Stimulated activated CD8-positive, alpha-beta memory T cell treated with anti-CD3 and anti-CD28 coated beads, Interleukin-15, amount 100 ng/mL, for 24 hours (primary cell): ENCODE data around the gene MAGIX.
A peak's percentile ranks its signal among the peaks of the same experiment; 100 is the strongest.
"Not testable (repeated sequence)": the region's sequence is repeated elsewhere in the genome, so short reads cannot be mapped to it uniquely, and the experiment has no call there.

ENCODE experiments used
- DNase-seq: peaks from one replicate; pipeline ENCODE4 v3.0.0-alpha.2; 2020; ENCODE audit warnings: low read depth

MAGIX gene

DNA sequence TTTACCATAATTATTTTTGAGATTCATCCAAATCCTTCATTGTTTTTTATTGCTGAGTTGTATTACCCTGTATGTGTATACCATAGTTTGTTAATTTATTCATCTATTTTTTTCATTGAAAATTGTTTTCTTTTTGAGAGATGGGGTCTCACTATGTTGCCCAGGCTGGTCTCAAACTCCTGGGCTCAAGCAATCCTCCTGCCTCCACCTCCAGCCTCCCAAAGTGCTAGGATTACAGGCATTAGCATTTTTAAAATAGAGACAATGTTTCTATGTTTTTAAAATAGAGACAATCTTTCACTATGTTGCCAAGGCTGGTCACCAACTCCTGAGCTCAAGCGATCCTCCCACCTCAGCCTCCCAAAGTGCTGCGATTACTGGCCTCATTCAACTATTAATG lies 1.6 kb upstream of the MAGIX start:
- no peak for DNase-seq

DNA sequence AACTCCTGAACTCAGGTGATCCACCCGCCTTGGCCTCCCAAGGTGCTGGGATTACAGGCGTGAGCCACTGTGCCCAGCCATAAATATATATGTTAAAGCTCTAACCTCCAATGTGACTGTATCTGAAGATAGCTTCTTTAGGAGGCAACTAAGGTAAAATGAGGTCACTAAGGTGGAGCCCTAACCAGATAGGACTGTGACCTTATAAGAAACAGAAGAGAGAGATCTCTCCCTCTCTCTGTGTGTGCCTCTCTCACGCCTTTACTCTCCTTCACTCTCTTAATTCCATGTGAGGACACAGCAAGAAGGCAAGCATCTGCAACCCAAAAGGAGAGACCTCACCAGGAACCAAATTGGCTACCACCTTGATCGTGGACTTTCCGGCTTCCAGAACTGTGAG lies 926 bp upstream of the MAGIX start:
- no peak for DNase-seq

DNA sequence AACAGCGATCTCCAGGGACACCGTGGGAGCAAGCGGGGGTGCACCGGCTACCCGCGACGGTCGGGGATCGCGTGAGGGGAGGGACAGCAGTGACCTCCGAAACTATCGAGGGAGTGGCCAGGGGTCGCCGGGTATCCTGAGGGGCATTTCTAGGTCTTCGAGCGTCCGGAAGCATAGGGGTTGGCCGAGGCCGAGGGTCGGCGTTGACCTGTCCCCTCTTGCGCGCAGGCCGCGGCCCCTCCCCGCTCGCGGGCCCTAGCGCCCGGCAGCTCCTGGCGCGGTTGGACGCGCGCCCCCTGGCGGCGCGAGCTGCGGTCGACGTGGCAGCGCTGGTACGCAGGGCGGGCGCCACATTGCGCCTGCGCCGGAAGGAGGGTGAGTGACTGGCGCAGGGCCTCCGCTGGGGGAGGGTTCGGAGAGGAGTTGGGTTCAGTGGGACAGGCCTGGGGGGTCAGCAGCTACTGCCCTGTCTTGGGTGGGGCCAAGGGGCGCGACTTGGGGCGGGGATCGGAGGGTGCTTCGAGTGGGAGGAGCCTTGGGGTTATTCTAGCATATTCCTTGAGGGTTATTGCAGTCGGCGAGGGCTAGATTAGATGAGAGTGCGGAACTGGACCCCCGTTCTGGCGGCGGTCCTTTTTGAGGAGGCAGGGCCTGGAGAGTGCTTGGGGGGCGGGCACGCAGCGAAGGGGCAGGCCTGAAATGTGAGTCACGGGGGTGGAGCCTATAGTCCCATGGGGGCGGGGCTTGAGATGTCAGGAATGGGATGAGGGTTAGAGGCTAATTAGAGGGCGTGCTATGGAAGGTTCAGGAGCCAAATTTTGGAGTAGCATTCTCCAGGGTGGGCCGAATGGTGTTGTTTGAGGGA lies 1.2 kb downstream of the MAGIX start:
- peak; percentile 58 for DNase-seq

DNA sequence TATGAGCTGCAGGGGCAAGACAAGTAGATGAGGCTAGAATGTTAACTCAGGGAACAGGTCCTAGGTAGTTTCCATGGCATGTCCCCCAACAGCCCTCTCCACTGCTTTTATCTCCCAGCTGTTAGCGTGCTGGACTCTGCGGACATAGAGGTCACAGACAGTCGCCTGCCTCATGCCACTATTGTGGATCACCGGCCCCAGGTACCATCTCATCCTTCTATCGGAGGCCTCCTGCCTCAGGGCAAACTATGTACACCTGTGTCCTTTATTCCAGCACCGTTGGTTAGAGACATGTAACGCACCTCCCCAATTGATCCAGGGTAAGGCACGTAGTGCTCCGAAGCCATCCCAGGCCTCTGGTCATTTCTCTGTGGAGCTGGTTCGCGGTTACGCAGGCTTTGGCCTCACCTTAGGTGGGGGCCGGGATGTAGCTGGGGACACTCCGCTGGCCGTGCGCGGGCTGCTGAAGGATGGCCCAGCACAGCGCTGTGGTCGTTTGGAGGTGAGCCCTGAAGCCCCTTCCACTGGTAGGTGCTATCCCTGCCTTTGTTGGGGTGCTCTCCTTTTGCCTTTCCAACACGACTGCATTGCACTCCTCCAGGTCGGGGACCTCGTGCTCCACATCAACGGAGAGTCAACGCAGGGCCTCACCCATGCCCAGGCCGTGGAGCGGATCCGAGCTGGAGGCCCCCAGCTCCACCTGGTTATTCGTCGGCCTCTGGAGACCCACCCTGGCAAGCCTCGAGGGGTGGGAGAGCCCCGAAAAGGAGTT lies 2.2 kb downstream of the MAGIX start:
- no peak for DNase-seq

DNA sequence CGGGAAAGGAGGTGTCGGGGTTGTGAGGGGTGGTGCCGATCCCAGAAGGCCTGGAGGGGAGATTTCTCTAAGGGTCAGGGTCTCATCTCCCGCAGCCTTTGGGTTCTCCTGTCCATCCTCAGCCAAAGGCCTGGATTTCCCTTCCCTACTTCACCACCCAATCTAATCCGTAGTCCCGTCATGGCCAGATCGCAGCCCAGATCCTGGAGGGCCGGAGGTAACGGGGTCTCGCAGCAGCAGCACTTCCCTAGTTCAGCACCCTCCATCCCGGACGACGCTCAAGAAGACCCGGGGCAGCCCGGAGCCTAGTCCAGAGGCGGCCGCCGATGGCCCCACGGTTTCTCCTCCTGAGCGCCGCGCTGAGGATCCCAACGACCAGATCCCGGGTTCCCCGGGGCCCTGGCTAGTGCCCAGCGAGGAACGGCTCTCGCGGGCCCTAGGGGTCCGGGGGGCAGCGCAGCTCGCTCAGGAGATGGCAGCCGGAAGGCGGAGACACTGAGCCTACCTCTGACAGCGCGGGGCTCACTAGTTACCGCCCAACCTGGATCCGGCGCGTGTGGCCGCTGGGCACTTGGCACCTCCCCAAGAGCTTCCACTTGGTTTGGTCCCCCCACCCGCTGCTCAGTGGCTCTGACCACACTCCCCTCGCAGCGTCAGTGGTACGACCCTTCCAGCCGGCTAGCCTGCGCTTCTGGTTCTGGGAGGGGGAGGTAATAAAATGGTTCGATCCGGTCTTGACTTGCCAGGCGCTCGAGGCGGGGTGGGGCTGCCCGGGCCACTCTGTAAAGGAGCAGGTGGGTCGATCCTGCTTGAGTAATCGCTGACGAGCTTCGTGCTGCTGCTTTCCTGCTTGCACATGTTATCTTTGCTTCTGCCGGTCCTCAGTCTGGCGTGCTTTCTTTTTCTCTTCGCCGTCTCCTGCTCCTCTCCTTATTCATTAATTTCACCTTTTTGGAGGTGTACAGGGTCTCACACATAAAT lies 3.6 kb downstream of the MAGIX start:
- peak; percentile 22 for DNase-seq

DNA sequence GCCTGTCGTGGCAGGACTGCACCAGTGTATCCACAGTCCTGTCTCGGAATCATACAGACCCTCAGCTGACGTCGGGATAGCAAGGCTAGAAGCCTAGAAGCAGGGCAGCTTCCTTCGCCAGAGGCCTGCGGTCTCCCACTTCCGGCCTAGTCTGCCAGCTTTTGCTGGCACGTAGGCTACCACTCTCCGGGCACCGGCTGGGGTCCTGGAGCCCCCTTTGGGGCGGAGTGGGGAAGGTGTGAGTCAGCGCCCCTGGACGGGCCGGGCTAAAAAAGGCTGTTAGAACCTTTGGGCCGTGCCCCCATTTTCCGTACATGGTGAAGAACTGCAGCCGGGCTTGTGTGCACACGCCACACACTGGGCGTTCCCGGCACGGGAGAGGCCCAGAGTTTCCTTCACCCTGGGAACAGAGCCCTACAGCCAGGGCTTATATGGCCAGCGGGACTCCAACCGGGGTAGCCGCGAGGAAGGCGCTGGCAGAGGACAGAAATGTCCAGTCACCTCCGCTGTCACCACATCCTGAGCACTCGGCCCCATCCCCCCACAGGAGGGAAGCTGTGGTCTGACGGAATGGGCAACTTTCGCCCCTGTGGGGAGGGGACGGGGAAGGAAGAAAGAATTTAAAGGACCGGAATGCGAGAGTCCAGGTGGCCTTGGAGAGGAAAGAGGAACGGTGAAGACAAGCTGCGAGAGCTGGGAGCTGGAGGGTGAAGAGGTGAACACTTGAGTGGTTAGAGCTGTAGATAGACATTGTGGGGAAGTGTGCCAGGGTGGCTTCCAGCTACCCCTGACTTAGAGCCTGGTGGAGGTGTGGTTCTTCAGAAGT lies 4.6 kb downstream of the MAGIX start:
- peak; percentile 21 for DNase-seq

DNA sequence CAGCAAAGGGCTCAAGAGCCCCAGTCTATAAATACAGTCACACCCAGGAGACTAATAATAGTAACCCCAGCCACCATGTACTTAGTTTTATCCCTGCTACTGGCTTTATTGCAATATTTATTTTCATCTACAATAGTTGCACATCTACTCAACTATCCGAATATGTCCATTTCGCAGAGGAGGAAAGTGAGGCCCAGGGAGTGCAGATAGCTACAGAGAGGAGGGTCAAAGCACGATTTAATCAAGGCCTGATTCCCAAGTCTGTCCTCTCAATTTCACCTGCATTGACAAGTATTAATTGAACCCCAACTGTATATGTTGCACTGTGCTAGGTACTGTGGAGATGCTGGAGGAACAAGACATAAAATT lies 5.2 kb downstream of the MAGIX start:
- no peak for DNase-seq

DNA sequence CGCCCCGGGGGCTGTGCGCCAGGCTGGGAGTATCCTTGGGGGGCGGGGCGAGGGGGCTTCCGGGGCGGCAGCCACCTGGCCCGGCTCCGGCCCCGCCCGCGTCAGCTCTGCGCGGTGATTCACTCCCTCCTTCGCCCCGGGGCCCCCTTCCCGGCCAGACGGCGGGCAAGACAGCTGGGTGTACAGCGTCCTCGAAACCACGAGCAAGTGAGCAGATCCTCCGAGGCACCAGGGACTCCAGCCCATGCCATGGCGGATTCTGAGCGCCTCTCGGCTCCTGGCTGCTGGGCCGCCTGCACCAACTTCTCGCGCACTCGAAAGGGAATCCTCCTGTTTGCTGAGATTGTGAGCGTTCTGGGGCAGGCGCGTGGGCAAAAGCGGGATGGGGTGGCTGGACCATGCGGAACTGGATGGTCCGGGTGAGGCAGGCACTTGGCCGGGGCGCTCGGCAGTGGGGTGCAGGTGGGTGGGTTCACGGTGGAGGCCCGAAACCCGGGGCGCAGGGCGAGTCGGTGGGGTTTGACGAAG lies 9.3 kb downstream of the MAGIX start, which contains the start of gene PLP2:
PLP2 (plus strand) TSS at position 147 of the 528 bp plus-strand sequence; CDS start at position 250, 103 bp downstream.
- DNase-seq: peak; percentile 43

DNA sequence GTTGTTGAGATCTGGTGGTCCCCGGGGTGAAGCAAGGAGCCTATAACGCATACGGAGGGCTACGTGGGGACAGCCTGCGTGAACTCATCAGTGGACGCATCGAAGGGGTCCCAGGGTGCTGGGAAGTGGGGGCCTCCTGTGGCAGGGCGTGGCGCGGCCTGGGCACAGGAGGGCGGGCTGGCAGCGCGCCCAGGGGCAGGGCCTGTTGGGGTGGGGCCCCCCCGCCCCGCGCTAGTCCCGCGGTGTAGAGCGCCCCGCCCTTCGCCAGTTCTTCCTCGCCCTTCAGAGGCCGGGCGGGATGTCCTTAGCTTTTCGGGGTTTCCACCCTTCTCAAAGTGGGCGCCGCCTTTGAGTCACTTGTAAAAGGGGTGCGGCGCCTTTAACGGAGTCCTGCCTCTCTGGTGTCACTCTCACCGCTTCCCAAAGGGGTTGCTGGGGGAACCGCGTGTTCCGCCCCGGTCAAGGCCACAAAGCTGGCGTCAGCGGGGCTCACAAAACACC lies 9.8 kb downstream of the MAGIX start:
- DNase-seq: peak; percentile 25

DNA sequence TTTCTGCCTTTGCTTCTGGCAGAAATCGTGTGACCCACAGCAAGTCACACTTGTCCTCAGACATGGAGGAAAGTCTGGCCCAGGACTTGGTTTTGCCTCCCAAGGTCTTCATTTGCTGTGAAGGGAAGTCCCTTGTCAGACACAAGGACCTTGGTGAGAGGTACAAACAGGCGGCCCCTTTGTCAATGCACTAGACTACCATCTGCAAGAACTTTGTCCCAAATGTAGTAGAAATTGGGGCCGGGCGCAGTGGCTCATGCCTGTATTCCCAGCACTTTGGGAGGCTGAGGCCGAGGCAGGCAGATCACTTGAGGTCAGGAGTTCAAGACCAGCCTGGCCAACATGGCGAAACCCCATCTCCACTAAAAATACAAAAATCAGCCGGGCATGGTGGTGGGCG lies 11.0 kb downstream of the MAGIX start:
- DNase-seq: not testable (repeated sequence)

DNA sequence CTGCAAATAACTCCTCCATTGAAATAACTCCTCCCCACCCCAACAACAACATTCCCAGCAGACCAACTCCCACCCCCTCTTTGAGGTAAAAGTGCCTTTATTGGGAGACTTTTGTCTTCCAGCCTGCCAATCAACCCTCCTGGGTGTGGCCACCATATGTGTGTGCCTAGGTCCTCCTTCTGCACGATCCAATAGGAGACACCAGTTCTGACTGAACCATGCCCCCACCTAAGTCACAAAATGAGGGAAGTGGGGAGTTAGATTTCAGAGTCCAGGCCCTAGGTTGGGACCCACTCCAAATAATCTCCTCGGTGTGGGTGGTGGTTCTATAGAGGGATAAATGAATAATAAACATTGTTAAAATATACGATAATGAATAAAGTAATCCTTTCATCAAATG lies 12.2 kb downstream of the MAGIX start:
- no peak for DNase-seq

DNA sequence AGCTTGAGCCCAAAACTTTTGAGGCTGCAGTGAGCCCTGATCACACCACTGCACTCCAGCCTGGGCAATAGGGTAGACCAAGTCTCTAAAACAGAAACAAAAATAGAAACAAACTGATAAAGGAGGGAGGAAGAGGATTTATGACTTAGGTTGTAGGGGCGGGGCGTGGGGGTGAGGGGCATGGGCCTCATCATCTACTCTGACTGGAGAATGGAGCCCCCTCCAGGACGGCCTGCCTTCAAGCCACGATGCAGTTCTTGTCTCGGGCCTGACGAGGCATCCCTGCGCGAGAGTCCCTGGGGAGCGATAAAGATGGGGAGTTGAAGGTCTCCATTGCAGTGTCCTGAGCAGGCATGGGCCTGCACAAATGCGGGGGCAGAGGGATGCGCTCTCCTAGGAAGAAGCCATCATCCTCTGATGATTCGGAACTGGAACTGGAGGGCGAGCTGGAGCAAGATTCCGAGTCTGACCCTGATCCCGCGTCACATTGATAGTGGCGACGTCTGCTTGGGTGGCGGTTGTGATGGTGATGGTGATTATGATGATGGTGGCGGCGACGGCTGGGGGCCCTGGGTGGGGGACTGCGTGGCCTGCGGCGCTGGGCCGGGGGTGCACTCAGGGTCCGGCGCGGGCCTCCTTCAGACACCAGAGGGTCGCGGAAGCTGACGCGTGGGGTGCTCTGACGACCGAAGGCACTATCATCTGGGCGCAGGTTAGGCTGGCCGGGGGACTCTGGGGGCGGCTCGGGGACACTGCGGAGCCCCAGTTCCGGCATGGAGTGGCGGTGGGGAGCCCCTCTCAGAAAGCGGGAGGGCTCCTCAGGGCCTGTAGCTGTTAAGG lies 13.1 kb downstream of the MAGIX start:
- DNase-seq: no peak

DNA sequence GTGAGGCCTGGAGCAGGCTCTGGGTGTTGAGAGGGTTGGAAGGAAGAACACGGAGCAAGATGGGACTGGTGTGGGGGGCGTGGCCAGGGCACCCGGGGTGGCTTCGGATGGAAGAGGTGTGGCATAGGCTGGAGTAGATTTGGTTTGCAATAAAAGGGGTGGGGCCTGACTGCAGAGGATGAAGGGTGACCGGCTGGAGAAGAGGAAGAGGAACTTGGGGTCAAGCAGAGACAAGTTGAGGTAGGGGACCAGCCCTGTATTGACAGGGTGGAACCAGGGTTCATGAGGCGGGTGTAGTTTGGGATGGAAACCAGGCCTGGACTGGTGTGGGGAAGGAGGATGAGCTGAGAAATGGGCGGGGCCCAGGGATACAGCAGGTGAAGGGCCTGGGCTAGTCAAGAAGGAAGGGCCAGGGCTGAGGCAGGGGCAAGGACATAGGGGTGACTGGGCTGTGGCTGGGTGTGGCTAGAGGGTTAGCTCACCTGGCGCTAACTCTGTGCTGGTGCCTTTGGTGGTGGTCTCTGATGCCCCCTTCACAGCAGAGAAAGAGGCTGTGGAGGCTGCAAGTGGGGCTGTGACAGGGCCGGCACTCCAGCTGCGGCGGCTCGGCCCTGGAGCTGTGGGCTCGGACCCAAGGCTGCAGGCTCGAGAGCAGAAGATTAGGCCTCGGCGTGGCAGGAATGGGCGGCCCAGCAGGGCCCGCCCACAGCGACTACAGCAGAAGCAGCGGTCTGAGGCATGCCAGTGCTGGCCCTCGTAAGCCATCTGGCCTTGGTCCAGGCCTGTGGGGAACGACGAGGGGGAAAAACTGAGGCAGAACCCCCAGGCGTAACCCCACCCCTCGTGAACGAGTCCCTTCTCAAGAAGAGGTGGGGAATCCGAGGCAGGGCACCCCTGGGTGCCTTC lies 14.1 kb downstream of the MAGIX start:
- no peak for DNase-seq

DNA sequence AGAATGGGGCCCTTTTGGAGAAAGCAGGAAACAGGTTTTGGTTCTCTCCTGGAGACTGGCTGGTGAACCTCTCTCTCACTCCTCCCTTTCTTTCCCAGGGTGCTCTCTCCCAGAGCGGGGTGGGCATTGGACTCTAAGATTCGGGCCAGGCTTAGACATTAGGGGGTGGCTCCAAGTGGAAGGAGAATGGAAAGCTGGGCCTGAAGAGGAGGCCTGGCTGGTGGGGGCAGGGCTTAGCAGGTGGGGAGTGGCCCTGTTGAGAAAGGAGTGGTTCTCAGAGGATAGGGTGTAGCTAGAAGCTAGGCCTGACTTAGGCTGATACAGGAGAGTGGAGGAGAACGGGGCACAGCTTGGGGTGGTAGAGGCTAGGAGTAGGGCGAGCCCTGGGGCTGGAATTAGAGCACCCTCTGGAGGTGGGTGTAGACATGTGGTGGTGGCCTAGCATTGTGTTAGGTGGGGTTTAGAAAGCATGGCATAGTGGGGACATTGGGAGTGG lies 14.8 kb downstream of the MAGIX start:
- no peak for DNase-seq

DNA sequence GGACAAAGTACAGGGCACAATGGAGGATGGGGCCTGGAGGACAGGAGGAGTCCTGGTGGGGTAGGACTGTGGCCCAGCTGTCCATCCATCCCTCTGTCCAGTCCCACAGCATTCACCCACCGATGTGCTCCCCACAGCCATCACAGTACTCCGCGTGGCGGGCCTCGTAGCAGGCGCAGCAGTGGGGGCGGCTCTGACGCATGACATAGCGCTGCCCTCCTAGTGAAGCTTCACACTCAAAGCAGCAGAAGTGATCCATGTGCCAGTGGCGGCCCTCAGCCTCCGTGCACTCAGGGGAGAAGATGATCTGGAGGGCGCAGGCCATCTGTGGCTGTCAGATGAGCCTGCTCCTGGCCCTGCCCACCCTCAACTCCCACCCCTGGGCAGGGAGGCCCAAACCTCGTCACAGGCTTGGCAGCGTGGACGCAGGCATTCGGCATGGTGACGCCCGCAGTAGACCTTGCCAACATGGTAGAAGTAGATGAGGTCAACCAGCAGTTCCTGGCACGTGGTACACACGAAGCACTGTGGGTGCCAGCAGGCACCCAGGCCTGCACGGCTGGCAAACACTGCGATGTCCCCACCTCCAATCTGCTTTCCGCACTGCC lies 15.4 kb downstream of the MAGIX start:
- no peak for DNase-seq

DNA sequence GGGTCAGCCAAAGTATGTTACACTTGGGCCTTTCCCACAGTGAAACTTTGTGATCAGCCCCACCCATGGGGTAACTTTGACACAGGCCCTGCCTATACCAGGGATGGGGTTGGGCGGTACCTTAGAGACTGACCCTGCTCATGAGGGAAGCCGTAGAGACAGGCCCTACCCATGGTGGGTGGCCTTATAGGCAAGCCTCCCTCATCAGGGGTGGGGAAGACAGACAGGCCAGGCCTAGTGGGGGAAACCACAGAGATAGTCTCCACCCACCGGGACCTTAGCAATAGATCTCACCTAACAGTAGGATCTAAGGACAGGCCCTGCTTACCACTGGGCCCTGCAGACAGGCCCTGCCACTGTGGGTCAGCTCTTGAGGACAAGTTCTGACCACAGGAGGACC lies 16.0 kb downstream of the MAGIX start:
- DNase-seq: no peak

DNA sequence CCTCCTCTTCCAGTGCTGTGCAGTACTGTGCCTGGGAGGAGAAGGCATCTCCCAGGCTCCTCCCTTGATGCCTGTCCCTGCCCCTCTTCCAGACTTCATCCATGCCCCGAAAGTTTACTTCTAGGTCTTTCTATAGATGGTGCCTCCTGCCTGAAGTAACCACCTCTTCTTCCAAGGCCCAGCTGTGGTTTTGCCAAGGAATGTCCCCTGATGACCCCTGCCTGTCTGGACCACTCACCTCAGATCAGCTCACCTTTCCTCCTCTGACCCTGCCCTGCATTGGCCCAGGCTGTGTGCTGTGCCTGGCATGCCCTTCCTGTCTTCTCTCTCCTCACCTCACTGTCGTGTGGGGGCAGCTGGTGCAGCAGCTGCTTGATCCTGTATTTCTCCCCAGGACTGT lies 16.8 kb downstream of the MAGIX start:
- no peak for DNase-seq

DNA sequence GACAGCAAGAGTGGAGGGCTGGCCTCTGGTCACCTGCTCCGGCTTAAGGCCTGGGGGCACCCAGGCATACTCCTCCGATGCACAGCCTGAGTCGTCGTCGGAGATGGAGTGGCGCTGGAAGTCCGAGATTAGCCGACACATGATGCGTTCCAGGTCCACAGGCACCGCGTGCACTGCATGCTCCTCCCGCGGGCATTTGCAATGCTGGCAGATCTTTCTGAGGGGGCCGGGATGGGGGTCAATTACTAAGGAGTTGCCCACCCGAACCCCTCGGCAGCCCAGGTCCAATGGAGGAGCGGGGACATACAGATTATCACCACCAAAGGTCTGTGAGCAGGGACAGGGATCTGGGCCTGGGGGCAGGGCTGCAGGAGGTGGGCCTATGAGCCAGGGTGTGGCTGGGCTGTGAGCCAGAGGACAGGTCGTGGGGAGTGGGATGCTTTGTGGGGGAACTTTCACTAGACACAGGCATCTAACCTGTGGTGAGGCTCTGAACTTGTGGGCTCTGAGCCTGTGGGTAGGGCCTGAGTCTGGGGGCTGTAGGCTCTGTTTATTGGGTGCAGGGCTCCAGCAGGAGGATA lies 21.2 kb downstream of the MAGIX start:
- no peak for DNase-seq
